GM12878 (cell line): ENCODE measurements around the gene OR5AU1.

Source experiments
- CREM ChIP-seq: IDR thresholded peaks from 2 replicates; pipeline ENCODE4 v1.6.1; 2014; ENCODE audit warnings: antibody characterized with exemption, low read depth
- EP300 ChIP-seq, 2 experiments: fragments of 150-350 bp in 1 of 2; IDR thresholded peaks; 2 replicates each; pipeline ENCODE4 v1.6.1; 2011 to 2012; ENCODE audit warnings: low read depth in 2 of 2, low read length in 2 of 2, borderline replicate concordance in 1 of 2, improper control_type of control experiment in 1 of 2, inconsistent platforms in 1 of 2; ENCODE audit not compliant: control insufficient read depth in 1 of 2
- MEF2A ChIP-seq: IDR thresholded peaks from 2 replicates; pipeline ENCODE4 v1.6.1; 2011; ENCODE audit warnings: low read depth, mild to moderate bottlenecking, low read length, moderate library complexity; ENCODE audit not compliant: insufficient read depth
- MXI1 ChIP-seq: fragments of 150-350 bp; IDR thresholded peaks from 2 replicates; pipeline ENCODE4 v1.6.1; 2011; ENCODE audit warnings: low read depth, mild to moderate bottlenecking, inconsistent platforms, low read length, improper control_type of control experiment
- MYC ChIP-seq: IDR thresholded peaks from 2 replicates; pipeline ENCODE4 v1.6.1; 2011; ENCODE audit warnings: mild to moderate bottlenecking, low read length, moderate library complexity, inconsistent platforms; ENCODE audit not compliant: insufficient read depth, insufficient replicate concordance, insufficient read length, severe bottlenecking
- REST ChIP-seq: IDR thresholded peaks from 2 replicates; pipeline ENCODE4 v1.6.1; 2012; ENCODE audit warnings: mild to moderate bottlenecking, low read depth, low read length
- SPI1 ChIP-seq: IDR thresholded peaks from 2 replicates; pipeline ENCODE4 v1.6.1; 2011; ENCODE audit warnings: low read depth, mild to moderate bottlenecking, low read length, moderate library complexity, borderline replicate concordance; ENCODE audit not compliant: insufficient read depth
- TAF1 ChIP-seq: IDR thresholded peaks from 2 replicates; pipeline ENCODE4 v1.6.1; 2011; ENCODE audit warnings: mild to moderate bottlenecking, low read depth, low read length, borderline replicate concordance
- TCF3 ChIP-seq: IDR thresholded peaks from 2 replicates; pipeline ENCODE4 v1.6.1; 2012; ENCODE audit warnings: low read depth, mild to moderate bottlenecking, low read length, borderline replicate concordance; ENCODE audit not compliant: insufficient read depth
- TF ChIP-seq, protein P1 (sequence below), 3 experiments: IDR thresholded peaks in 2 of 3; conservative IDR thresholded peaks in 1 of 3; 2 replicates each; pipeline ENCODE4 v1.5.1; 2011; ENCODE audit warnings: low read depth in 3 of 3, low read length in 3 of 3, mild to moderate bottlenecking in 3 of 3, control low read depth in 2 of 3, moderate library complexity in 2 of 3, inconsistent platforms in 1 of 3, mixed read lengths in 1 of 3; ENCODE audit not compliant: control insufficient read depth in 2 of 3, insufficient read depth in 1 of 3; ENCODE audit errors: extremely low read depth in 1 of 3
- TF ChIP-seq, protein P2 (sequence below): fragments of 450-650 bp; formaldehyde crosslinking; IDR thresholded peaks from 2 replicates; pipeline ENCODE4 v1.4.0; 2020; ENCODE audit warnings: mild to moderate bottlenecking, moderate library complexity
- TF ChIP-seq, protein P3 (sequence below): fragments of 450-650 bp; IDR thresholded peaks from 2 replicates; pipeline ENCODE4 v1.6.1; 2016; ENCODE audit warnings: mild to moderate bottlenecking, moderate library complexity, borderline replicate concordance

GRCh38 chr14:21162081-21162480, 6.2 kb upstream of the OR5AU1 start:
- TF ChIP-seq, protein P1, sequence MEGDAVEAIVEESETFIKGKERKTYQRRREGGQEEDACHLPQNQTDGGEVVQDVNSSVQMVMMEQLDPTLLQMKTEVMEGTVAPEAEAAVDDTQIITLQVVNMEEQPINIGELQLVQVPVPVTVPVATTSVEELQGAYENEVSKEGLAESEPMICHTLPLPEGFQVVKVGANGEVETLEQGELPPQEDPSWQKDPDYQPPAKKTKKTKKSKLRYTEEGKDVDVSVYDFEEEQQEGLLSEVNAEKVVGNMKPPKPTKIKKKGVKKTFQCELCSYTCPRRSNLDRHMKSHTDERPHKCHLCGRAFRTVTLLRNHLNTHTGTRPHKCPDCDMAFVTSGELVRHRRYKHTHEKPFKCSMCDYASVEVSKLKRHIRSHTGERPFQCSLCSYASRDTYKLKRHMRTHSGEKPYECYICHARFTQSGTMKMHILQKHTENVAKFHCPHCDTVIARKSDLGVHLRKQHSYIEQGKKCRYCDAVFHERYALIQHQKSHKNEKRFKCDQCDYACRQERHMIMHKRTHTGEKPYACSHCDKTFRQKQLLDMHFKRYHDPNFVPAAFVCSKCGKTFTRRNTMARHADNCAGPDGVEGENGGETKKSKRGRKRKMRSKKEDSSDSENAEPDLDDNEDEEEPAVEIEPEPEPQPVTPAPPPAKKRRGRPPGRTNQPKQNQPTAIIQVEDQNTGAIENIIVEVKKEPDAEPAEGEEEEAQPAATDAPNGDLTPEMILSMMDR (IDR thresholded peaks at IDR 0.05 in 2 of 3, conservative IDR thresholded peaks at IDR 0.05 in 1 of 3; ENCODE audit: control insufficient read depth in 2 of 3, extremely low read depth in 1 of 3, insufficient read depth in 1 of 3, low read depth in 3 of 3, low read length in 3 of 3) = no peak
- TF ChIP-seq MEF2A = no peak
- TF ChIP-seq, protein P2, sequence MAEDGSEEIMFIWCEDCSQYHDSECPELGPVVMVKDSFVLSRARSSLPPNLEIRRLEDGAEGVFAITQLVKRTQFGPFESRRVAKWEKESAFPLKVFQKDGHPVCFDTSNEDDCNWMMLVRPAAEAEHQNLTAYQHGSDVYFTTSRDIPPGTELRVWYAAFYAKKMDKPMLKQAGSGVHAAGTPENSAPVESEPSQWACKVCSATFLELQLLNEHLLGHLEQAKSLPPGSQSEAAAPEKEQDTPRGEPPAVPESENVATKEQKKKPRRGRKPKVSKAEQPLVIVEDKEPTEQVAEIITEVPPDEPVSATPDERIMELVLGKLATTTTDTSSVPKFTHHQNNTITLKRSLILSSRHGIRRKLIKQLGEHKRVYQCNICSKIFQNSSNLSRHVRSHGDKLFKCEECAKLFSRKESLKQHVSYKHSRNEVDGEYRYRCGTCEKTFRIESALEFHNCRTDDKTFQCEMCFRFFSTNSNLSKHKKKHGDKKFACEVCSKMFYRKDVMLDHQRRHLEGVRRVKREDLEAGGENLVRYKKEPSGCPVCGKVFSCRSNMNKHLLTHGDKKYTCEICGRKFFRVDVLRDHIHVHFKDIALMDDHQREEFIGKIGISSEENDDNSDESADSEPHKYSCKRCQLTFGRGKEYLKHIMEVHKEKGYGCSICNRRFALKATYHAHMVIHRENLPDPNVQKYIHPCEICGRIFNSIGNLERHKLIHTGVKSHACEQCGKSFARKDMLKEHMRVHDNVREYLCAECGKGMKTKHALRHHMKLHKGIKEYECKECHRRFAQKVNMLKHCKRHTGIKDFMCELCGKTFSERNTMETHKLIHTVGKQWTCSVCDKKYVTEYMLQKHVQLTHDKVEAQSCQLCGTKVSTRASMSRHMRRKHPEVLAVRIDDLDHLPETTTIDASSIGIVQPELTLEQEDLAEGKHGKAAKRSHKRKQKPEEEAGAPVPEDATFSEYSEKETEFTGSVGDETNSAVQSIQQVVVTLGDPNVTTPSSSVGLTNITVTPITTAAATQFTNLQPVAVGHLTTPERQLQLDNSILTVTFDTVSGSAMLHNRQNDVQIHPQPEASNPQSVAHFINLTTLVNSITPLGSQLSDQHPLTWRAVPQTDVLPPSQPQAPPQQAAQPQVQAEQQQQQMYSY (CRISPR knock-in tag) = no peak
- TF ChIP-seq REST = no peak
- TF ChIP-seq, protein P3, sequence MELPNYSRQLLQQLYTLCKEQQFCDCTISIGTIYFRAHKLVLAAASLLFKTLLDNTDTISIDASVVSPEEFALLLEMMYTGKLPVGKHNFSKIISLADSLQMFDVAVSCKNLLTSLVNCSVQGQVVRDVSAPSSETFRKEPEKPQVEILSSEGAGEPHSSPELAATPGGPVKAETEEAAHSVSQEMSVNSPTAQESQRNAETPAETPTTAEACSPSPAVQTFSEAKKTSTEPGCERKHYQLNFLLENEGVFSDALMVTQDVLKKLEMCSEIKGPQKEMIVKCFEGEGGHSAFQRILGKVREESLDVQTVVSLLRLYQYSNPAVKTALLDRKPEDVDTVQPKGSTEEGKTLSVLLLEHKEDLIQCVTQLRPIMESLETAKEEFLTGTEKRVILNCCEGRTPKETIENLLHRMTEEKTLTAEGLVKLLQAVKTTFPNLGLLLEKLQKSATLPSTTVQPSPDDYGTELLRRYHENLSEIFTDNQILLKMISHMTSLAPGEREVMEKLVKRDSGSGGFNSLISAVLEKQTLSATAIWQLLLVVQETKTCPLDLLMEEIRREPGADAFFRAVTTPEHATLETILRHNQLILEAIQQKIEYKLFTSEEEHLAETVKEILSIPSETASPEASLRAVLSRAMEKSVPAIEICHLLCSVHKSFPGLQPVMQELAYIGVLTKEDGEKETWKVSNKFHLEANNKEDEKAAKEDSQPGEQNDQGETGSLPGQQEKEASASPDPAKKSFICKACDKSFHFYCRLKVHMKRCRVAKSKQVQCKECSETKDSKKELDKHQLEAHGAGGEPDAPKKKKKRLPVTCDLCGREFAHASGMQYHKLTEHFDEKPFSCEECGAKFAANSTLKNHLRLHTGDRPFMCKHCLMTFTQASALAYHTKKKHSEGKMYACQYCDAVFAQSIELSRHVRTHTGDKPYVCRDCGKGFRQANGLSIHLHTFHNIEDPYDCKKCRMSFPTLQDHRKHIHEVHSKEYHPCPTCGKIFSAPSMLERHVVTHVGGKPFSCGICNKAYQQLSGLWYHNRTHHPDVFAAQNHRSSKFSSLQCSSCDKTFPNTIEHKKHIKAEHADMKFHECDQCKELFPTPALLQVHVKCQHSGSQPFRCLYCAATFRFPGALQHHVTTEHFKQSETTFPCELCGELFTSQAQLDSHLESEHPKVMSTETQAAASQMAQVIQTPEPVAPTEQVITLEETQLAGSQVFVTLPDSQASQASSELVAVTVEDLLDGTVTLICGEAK = no peak
- TF ChIP-seq EP300 (IDR thresholded peaks at IDR 0.05; ENCODE audit: borderline replicate concordance in 1 of 2, control insufficient read depth in 1 of 2, low read depth in 2 of 2, low read length in 2 of 2) = no peak
- TF ChIP-seq MXI1 = no peak
- TF ChIP-seq TAF1 = no peak
- no peak for TF ChIP-seq TCF3
- no peak for TF ChIP-seq SPI1
- TF ChIP-seq CREM = no peak
- no peak for TF ChIP-seq MYC
